Neuronal stem cell (in vitro differentiated cells): ENCODE measurements around the gene ACTL7A.

Experiments
- DNase-seq: peaks from one replicate; pipeline ENCODE4 v3.0.0-alpha.2; 2013; ENCODE audit warnings: low spot score
- H2AFZ ChIP-seq: one replicate; pipeline ENCODE4 v1.6.1; 2013; ENCODE audit warnings: mild to moderate bottlenecking, low read length, inconsistent platforms
- H2AK5ac ChIP-seq: 2 replicates; pipeline ENCODE4 v1.6.1; 2013; ENCODE audit warnings: low read depth, mild to moderate bottlenecking, inconsistent platforms, low read length, moderate library complexity, mixed read lengths
- H2BK120ac ChIP-seq: 2 replicates; pipeline ENCODE4 v1.6.1; 2013; ENCODE audit warnings: low read depth, mild to moderate bottlenecking, inconsistent platforms, low read length, moderate library complexity, mixed read lengths
- H2BK12ac ChIP-seq: one replicate; pipeline ENCODE4 v1.6.1; 2013; ENCODE audit warnings: low read length, inconsistent platforms
- H2BK15ac ChIP-seq: 2 replicates; pipeline ENCODE4 v1.6.1; 2013; ENCODE audit warnings: mild to moderate bottlenecking, low read length, inconsistent platforms, mixed read lengths
- H2BK5ac ChIP-seq: one replicate; pipeline ENCODE4 v1.6.1; 2013; ENCODE audit warnings: inconsistent platforms, mild to moderate bottlenecking, low read length, moderate library complexity
- H3K14ac ChIP-seq: one replicate; pipeline ENCODE4 v1.6.1; 2013; ENCODE audit warnings: low read length, inconsistent platforms
- H3K18ac ChIP-seq: 2 replicates; pipeline ENCODE4 v1.6.1; 2013; ENCODE audit warnings: low read length, inconsistent platforms
- H3K23ac ChIP-seq: 2 replicates; pipeline ENCODE4 v1.6.1; 2013; ENCODE audit warnings: low read depth, mild to moderate bottlenecking, mixed read lengths, low read length, inconsistent platforms; ENCODE audit not compliant: poor library complexity
- H3K27ac ChIP-seq: replicated peaks from 3 replicates; pipeline ENCODE4 v1.5.1; 2013; ENCODE audit warnings: low read length, inconsistent platforms
- H3K27me3 ChIP-seq, 3 experiments: 2 replicates each; pipeline ENCODE4 v1.6.1; 2013; ENCODE audit warnings: low read length in 3 of 3, mild to moderate bottlenecking in 2 of 3, inconsistent platforms in 1 of 3, low read depth in 1 of 3, mixed read lengths in 1 of 3, moderate library complexity in 1 of 3; ENCODE audit not compliant: control insufficient read depth in 3 of 3, insufficient read depth in 3 of 3
- H3K36me3 ChIP-seq, 2 donors: replicated peaks in 1 of 2; 2 replicates each; pipeline ENCODE4 v1.6.1; 2013; ENCODE audit warnings: low read length in 2 of 2; ENCODE audit not compliant: control insufficient read depth in 2 of 2, insufficient read depth in 2 of 2
- H3K4ac ChIP-seq: 2 replicates; pipeline ENCODE4 v1.6.1; 2013; ENCODE audit warnings: inconsistent platforms, mild to moderate bottlenecking, low read length, moderate library complexity
- H3K4me1 ChIP-seq, 2 donors: 1 replicate in 1 of 2; 2 replicates in 1 of 2; pipeline ENCODE4 v1.6.1; 2013; ENCODE audit warnings: low read length in 2 of 2, low read depth in 1 of 2; ENCODE audit not compliant: control insufficient read depth in 2 of 2, insufficient read depth in 1 of 2
- H3K4me2 ChIP-seq: one replicate; pipeline ENCODE4 v1.6.1; 2013; ENCODE audit warnings: mild to moderate bottlenecking, low read length, inconsistent platforms; ENCODE audit not compliant: insufficient read depth, poor library complexity, severe bottlenecking
- H3K4me3 ChIP-seq, 2 donors: 2 replicates each; pipeline ENCODE4 v1.5.1; 2013; ENCODE audit warnings: low read length in 2 of 2, mild to moderate bottlenecking in 2 of 2, inconsistent platforms in 1 of 2, moderate library complexity in 1 of 2
- H3K79me1 ChIP-seq: one replicate; pipeline ENCODE4 v1.6.1; 2013; ENCODE audit warnings: low read depth, mild to moderate bottlenecking, inconsistent platforms, low read length, moderate library complexity
- H3K9ac ChIP-seq: one replicate; pipeline ENCODE4 v1.6.1; 2013; ENCODE audit warnings: mild to moderate bottlenecking, low read depth, low read length, inconsistent platforms; ENCODE audit not compliant: poor library complexity
- H3K9me3 ChIP-seq, 2 donors: replicated peaks in 1 of 2; 2 replicates each; pipeline versions ENCODE3 to v1.6.1; 2013; ENCODE audit warnings: low read length in 2 of 2, mild to moderate bottlenecking in 2 of 2, inconsistent platforms in 1 of 2, low read depth in 1 of 2, mixed read lengths in 1 of 2, moderate library complexity in 1 of 2; ENCODE audit not compliant: control insufficient read depth in 2 of 2, insufficient read depth in 1 of 2
- H4K8ac ChIP-seq: one replicate; pipeline ENCODE4 v1.6.1; 2013; ENCODE audit warnings: low read depth, mild to moderate bottlenecking, inconsistent platforms, low read length, moderate library complexity
- H4K91ac ChIP-seq: one replicate; pipeline ENCODE4 v1.6.1; 2013; ENCODE audit warnings: low read length, low read depth, mild to moderate bottlenecking, inconsistent platforms; ENCODE audit not compliant: poor library complexity
- WGBS, 2 donors: extraction: QIAGEN DNeasy Blood & Tissue Kit; methylation state at CpG; one replicate each; pipeline ENCODE4 v1.1.7; 2013; ENCODE audit warnings: missing lambda C conversion rate in 2 of 2, mixed read lengths in 1 of 2; ENCODE audit not compliant: insufficient read length in 2 of 2, insufficient replicate concordance in 1 of 2; ENCODE audit errors: extremely low coverage in 2 of 2; 5-methylcytosine and 5-hydroxymethylcytosine counted together

ACTL7A gene

GRCh38 chr9:108860764-108861163 lies 1.3 kb upstream of the ACTL7A start:
- H3K27me3 ChIP-seq, result no peaks in the 10 kb centered on the region
- no peak overlapping the region for H3K27ac ChIP-seq
- WGBS, 2 donors, result no CpG with 5 or more reads among the region's 2 CpGs
- no peak overlapping the region for H3K4ac ChIP-seq
- no peak overlapping the region for H3K9ac ChIP-seq
- no peaks in the 10 kb centered on the region for H3K36me3 ChIP-seq
- peaks cover 0 to 2% of the 10 kb centered on the region in 2 donors for H3K4me1 ChIP-seq
- no peaks in the 10 kb centered on the region for H3K79me1 ChIP-seq
- H4K91ac ChIP-seq, result no peak overlapping the region
- H4K8ac ChIP-seq, result no peak overlapping the region
- no peak overlapping the region for H3K18ac ChIP-seq
- no peak overlapping the region for H2AFZ ChIP-seq
- no peak overlapping the region for H2BK12ac ChIP-seq
- H3K4me3 ChIP-seq, result no peak overlapping the region
- H3K23ac ChIP-seq, result no peak overlapping the region
- DNase-seq, result no peak
- no peak overlapping the region for H2BK5ac ChIP-seq
- no peak overlapping the region for H2BK15ac ChIP-seq
- no peak overlapping the region for H2AK5ac ChIP-seq
- no peak overlapping the region for H2BK120ac ChIP-seq
- no peak overlapping the region for H3K14ac ChIP-seq
- no peak overlapping the region for H3K4me2 ChIP-seq
- no peaks in the 10 kb centered on the region for H3K9me3 ChIP-seq

GRCh38 chr9:108861464-108861863 lies 602 bp upstream of the ACTL7A start:
- Histone ChIP-seq H2BK12ac (no peak overlapping the region), H3K9ac (peak overlapping the region; percentile 24), H2AFZ (no peak overlapping the region), H3K27me3 (no peaks in the 10 kb centered on the region), H3K4me2 (no peak overlapping the region), H3K4me1 (peaks cover 0 to 2% of the 10 kb centered on the region in 2 donors), H2BK120ac (no peak overlapping the region), H3K18ac (no peak overlapping the region), H3K23ac (no peak overlapping the region), H2BK5ac (no peak overlapping the region), H3K27ac (no peak overlapping the region), H4K8ac (no peak overlapping the region), H3K14ac (no peak overlapping the region), H3K9me3 (no peaks in the 10 kb centered on the region), H4K91ac (no peak overlapping the region), H2BK15ac (no peak overlapping the region), H2AK5ac (no peak overlapping the region), H3K4me3 (no peak overlapping the region), H3K79me1 (no peaks in the 10 kb centered on the region), H3K36me3 (no peaks in the 10 kb centered on the region), H3K4ac (no peak overlapping the region)
- no peak for DNase-seq
- no CpG with 5 or more reads among the region's 7 CpGs for WGBS, 2 donors

GRCh38 chr9:108863891-108864290 lies 1.8 kb downstream of the ACTL7A start:
- Histone ChIP-seq H3K9ac (no peak overlapping the region), H3K79me1 (no peaks in the 10 kb centered on the region), H2BK120ac (no peak overlapping the region), H3K23ac (no peak overlapping the region), H3K4me2 (no peak overlapping the region), H3K27ac (no peak overlapping the region), H3K14ac (no peak overlapping the region), H4K91ac (no peak overlapping the region), H3K4me3 (no peak overlapping the region), H3K27me3 (no peaks in the 10 kb centered on the region), H3K9me3 (no peaks in the 10 kb centered on the region), H2AK5ac (no peak overlapping the region), H4K8ac (no peak overlapping the region), H2BK12ac (no peak overlapping the region), H3K18ac (no peak overlapping the region), H2BK5ac (no peak overlapping the region), H3K4ac (no peak overlapping the region), H3K36me3 (peaks cover 0 to 16% of the 10 kb centered on the region in 2 donors), H2BK15ac (no peak overlapping the region), H2AFZ (no peak overlapping the region), H3K4me1 (peaks cover 0 to 2% of the 10 kb centered on the region in 2 donors)
- no CpG with 5 or more reads among the region's 3 CpGs for WGBS, 2 donors
- no peak for DNase-seq

DNA sequence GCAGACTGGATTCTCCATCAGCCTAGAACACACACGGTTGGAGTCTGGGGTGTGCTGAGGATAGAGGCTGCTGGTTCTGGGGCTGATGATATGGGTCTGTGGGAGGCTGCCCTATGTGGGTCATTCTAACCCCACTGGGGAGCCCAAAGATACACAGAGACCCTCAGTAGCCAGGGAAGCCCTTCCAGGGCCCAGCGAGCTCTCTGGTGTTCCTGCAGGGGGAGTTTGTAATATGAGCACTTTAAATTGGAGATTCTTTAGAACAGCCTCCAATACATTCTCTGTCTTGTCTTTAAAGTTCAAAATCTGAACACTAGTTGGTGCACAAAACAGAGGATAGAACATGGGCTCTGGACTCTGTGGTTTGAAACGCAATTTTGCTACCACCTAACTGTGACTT lies 2.4 kb downstream of the ACTL7A start:
- no peaks in the 10 kb centered on the region for H3K79me1 ChIP-seq
- H3K4me3 ChIP-seq, result no peak overlapping the region
- no peak overlapping the region for H3K23ac ChIP-seq
- H2BK5ac ChIP-seq, result no peak overlapping the region
- WGBS, 2 donors, result no CpG with 5 or more reads among the region's 3 CpGs
- no peaks in the 10 kb centered on the region for H3K27me3 ChIP-seq
- H3K18ac ChIP-seq, result no peak overlapping the region
- H3K14ac ChIP-seq, result no peak overlapping the region
- H3K9me3 ChIP-seq, result no peaks in the 10 kb centered on the region
- H2BK15ac ChIP-seq, result no peak overlapping the region
- H4K8ac ChIP-seq, result no peak overlapping the region
- H3K4me1 ChIP-seq, result peaks cover 0 to 2% of the 10 kb centered on the region in 2 donors
- H3K4ac ChIP-seq, result no peak overlapping the region
- H3K9ac ChIP-seq, result no peak overlapping the region
- DNase-seq, result no peak
- peaks cover 0 to 21% of the 10 kb centered on the region in 2 donors for H3K36me3 ChIP-seq
- no peak overlapping the region for H2BK12ac ChIP-seq
- no peak overlapping the region for H2BK120ac ChIP-seq
- no peak overlapping the region for H3K4me2 ChIP-seq
- no peak overlapping the region for H4K91ac ChIP-seq
- H2AFZ ChIP-seq, result no peak overlapping the region
- no peak overlapping the region for H2AK5ac ChIP-seq
- H3K27ac ChIP-seq, result no peak overlapping the region
